Activated naive CD8-positive, alpha-beta T cell (primary cell): ENCODE results near the gene DCANP1.

Experiments used
- H3K27ac Mint-ChIP-seq: one replicate; pipeline ENCODE4 v1.8.0; 2021; ENCODE audit warnings: mixed read lengths
- H3K27me3 Mint-ChIP-seq: one replicate; pipeline ENCODE4 v1.8.0; 2021; ENCODE audit warnings: mixed read lengths
- H3K36me3 Mint-ChIP-seq: one replicate; pipeline ENCODE4 v1.8.0; 2021; ENCODE audit warnings: mixed read lengths
- H3K4me1 Mint-ChIP-seq: one replicate; pipeline ENCODE4 v1.8.0; 2021; ENCODE audit warnings: low read depth, mixed read lengths
- H3K4me3 Mint-ChIP-seq: one replicate; pipeline ENCODE4 v1.8.0; 2021; ENCODE audit warnings: mild to moderate bottlenecking, mixed read lengths
- H3K9me3 Mint-ChIP-seq: one replicate; pipeline ENCODE4 v1.8.0; 2021; ENCODE audit warnings: low read depth, mixed read lengths

DCANP1 gene

DNA sequence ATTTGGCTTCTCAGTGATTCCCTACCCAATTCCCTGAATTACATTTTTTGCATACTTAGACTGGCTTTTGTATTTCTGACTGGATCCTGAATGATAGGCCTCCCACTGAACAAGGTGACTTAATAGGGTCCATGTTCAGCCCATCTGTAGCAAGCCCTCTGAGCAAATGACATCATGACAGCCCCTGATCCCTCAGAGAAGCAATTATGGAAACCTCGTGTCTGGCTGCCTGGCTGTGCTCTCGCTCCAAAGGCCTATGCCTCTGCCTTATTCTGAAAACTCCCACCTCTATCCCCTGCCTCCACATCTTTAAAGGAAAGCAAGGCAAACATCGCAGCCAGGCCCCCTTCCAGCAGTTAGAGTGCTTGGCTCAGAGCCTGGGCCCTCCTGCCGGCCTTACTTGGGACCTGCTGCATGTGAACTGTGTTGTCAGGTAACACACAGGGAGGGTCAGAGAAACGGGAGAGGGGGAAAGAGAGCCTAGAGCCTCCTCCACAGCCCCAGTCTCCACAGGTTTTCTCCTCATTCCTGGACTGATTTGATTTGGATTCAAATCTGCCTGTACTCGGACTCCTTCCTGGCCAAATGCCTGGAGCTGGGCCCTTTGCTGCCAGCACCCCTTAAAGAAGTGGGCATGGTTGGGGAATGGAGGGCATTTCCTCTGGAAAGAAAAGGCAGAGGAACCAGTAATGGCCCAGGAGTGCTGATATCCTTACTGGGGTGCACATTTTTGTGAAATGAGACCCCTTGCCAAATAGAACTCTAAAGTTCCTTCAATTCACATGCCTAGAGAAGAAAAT is 3.8 kb downstream of the DCANP1 start:
- Mint-ChIP-seq H3K36me3 (no peaks in the 10 kb centered on the region), H3K27ac (no peak overlapping the region), H3K9me3 (no peaks in the 10 kb centered on the region), H3K4me3 (no peak overlapping the region), H3K4me1 (no peaks in the 10 kb centered on the region), H3K27me3 (peaks cover 3% of the 10 kb centered on the region)

DNA sequence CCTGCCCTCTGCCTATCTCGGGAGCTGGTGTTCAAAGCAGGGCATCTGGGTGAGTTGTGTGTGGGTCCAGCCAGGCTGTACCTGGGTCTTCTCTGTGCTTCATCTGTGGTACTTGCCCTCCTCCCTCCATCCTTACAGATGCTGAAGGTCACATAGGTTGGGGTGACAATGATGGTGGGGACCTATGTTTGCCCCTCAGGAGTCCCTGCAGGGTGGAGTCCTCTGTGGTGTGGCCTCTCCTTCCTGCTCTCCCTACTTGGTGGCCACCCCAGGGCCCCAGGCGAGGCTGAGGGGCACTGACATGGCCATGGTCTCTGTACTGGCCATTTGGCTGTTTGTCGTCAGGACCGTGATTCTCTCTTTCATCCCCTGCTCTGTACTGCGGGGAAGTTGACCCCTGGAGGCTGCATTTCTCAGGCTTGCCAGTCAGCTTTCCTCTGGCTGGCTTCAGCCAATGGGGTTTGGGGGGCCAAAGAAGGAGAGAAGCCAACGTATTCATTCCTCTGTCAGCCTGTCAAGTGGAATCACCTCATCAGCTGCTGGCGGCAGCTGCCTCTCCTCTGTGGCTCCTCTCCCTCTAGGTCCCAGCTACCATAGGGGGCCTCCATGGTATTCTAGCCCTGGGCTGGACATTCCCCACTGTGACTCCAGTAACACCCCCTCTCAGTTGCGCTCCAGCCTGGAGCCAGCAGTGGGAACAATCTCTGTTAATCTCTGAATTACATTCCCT is 4.6 kb downstream of the DCANP1 start:
- no peak overlapping the region for H3K4me3 Mint-ChIP-seq
- H3K36me3 Mint-ChIP-seq: no peaks in the 10 kb centered on the region
- H3K27ac Mint-ChIP-seq: no peak overlapping the region
- no peaks in the 10 kb centered on the region for H3K4me1 Mint-ChIP-seq
- H3K9me3 Mint-ChIP-seq: no peaks in the 10 kb centered on the region
- peaks cover 3% of the 10 kb centered on the region for H3K27me3 Mint-ChIP-seq

DNA sequence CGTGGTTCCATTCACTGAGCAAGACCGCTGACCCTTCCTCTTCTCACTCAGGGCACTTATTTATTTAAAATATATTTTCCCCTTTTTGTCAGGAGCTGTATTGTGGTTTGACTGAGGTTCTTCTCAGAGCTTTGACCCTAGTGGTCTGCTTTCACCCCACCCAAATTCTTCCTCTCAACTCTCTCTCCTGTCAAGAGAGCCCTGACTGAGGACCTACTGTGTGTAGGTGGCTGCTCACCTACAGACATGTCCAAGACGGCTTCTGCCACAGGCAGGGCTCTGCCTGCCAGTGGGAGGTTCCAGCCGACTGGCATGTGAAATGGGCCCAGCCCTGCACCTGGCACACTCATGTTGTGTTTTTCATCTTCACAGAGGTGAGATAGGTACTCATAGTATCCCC is 5.2 kb downstream of the DCANP1 start:
- Mint-ChIP-seq H3K27ac (no peak overlapping the region), H3K4me3 (no peak overlapping the region), H3K9me3 (no peaks in the 10 kb centered on the region), H3K36me3 (no peaks in the 10 kb centered on the region), H3K4me1 (no peaks in the 10 kb centered on the region), H3K27me3 (no peaks in the 10 kb centered on the region)

DNA sequence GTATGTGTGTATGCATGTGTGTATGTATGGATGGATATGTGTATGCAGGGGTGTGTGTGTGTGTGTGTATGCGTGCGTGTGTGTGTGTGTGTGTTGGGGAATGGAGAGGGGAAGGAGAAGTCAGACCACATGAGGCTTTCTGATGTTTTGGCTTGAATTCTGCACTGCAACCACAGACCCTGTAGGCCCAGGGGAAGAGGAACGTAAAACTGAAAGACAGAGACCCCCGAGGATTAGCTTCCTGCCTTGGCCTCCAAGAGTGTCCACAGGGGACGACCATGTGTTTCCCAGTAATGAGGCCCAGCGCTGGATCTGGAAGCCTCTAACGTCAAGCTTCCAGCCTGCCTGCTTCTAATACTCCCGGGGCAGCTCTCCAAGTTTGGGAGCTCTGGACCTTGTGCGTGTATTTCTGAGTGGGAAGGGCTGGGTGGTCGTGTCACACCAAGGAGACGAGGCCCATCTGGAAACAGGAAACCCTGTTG is 5.8 kb downstream of the DCANP1 start:
- Mint-ChIP-seq H3K4me3 (no peak overlapping the region), H3K27me3 (peaks cover under 1% of the 10 kb centered on the region), H3K4me1 (no peaks in the 10 kb centered on the region), H3K36me3 (no peaks in the 10 kb centered on the region), H3K27ac (no peak overlapping the region), H3K9me3 (no peaks in the 10 kb centered on the region)

DNA sequence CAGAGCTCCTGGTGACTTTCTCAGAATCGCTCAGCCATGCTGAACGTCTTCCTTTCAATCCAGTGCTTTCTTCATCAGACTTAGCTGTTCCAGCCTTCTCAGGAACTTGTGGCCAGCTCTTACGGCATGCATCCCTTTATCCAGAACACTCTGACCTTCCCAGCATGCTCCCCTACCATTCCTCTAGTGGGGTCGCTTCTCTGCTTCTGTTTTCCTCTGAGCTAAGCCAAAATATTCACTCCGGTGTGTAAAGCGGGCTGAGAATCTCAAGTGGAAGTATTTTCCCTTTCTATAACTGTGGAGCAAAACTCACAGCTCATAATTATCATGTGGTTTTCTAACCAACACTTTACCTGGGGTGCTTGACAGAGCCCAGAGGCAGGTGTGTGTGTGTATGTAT is 6.2 kb downstream of the DCANP1 start:
- no peaks in the 10 kb centered on the region for H3K36me3 Mint-ChIP-seq
- no peaks in the 10 kb centered on the region for H3K9me3 Mint-ChIP-seq
- H3K27ac Mint-ChIP-seq: no peak overlapping the region
- H3K27me3 Mint-ChIP-seq: peaks cover 4% of the 10 kb centered on the region
- no peak overlapping the region for H3K4me3 Mint-ChIP-seq
- no peaks in the 10 kb centered on the region for H3K4me1 Mint-ChIP-seq

DNA sequence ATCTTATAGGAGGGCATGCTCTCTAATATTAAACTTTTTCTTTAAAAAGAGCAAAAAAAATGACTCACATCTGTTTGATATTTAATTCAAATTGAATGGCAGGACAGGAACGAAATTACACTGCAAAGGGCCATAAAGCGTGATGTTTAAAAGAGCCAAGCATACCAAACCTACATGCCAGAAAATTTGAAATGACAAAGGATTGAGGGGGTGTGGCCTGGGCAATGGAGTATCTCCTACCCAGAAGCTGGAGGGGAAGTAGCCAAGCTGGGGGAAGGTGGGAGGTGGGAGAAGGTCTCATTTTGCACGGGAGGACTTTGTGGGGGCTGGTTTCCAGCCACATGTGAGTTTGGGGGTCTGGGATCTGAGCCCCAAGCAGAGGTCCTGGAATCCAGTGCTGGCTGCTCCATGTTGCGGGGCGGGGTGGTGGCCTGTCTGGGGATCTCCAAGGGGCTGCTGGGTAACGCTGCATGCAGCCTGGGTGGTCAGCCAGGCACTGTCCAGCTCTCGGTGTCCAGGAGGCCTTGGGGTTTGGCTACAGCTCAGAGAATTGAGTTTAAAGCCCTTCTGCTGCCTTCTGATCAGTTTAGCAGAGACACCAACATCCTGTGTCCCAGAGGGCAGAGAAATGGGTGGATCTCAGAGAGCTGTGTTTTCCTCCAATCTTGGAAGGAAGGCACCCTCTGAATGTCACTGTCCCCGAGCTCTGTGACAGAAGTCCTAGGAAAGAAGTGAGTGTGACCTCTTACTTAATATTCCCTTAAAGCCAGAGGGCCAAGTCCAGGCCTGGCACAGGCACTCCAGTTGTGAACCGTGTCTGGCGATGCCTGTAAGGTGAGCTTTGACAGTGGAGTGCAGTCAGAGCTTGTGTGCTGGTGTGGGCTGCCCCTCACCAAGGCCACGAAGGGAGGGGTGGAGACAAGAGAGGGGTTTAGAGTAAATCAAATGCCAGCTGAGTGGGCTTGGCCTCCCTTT is 7.6 kb downstream of the DCANP1 start:
- H3K27ac Mint-ChIP-seq: no peak overlapping the region
- H3K4me3 Mint-ChIP-seq: no peak overlapping the region
- peaks cover 4% of the 10 kb centered on the region for H3K27me3 Mint-ChIP-seq
- H3K4me1 Mint-ChIP-seq: no peaks in the 10 kb centered on the region
- no peaks in the 10 kb centered on the region for H3K9me3 Mint-ChIP-seq
- H3K36me3 Mint-ChIP-seq: no peaks in the 10 kb centered on the region

DNA sequence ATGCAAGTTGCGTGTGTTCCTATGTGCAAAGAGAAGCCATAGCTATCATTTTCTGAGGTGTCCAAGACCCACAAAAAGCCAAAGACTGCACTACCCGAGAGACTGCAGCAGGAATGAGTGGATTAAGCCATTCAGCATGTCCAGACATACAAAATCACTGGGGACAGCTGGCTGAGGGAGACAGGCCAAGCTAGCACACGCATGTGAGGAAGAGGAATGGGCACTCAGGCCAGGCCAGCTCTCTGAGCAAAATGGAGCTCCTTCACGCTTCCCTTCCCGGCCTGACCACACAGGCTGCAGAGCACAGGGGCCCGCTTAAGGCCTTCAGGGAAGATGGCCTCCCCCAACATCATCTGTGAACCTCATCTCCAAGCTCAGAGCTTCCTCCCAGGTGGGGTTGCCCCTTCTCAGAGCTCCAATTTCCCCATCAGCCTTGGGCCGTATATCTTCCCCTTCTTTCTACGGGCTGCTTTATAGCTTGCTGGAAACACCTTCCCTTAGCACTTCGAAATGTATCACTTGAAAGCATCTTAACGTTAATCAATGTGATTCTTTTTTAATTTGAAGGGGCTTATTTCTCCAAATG is 8.4 kb downstream of the DCANP1 start:
- no peaks in the 10 kb centered on the region for H3K4me1 Mint-ChIP-seq
- peaks cover 4% of the 10 kb centered on the region for H3K27me3 Mint-ChIP-seq
- no peaks in the 10 kb centered on the region for H3K9me3 Mint-ChIP-seq
- H3K36me3 Mint-ChIP-seq: no peaks in the 10 kb centered on the region
- H3K4me3 Mint-ChIP-seq: no peak overlapping the region
- no peak overlapping the region for H3K27ac Mint-ChIP-seq

DNA sequence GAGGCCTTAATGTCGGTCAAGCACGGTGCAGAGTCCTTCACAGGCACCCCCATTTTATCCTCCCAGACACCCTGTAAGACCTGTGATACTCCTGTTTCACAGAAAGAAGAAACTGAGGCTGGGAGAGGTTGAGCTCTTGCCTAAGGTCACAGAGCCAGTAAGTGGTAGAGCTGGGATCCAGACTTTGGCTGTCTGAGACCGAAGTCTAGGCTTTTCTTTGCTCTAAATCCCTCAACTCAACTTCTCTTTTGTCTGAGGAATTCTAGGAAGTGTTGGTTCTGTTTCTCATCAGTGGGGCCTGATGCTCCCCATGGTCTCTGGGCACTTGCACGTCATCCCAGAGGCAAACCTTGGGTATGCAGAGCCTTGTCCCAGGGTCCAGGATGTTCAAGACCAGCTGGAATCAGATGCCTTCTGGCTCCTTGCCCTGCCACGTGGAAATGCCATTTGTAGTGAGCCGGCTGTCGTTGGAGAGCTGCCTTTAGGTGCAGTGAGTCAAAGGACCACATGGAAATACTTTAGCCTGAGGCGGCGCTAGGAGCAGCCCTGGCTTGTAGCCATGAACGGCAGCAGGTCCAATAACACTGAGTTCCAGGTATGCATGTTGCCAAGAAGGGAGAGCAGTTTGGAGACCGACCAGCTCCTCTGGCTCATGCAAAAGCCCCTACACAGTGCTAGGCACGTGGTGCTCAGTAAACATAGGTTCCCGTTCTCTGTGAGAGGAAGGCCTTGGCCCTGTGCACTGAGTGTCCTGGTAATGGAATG is 9.2 kb downstream of the DCANP1 start:
- Mint-ChIP-seq H3K36me3 (no peaks in the 10 kb centered on the region), H3K27me3 (peaks cover 4% of the 10 kb centered on the region), H3K9me3 (no peaks in the 10 kb centered on the region), H3K4me1 (no peaks in the 10 kb centered on the region), H3K4me3 (no peak overlapping the region), H3K27ac (no peak overlapping the region)

DNA sequence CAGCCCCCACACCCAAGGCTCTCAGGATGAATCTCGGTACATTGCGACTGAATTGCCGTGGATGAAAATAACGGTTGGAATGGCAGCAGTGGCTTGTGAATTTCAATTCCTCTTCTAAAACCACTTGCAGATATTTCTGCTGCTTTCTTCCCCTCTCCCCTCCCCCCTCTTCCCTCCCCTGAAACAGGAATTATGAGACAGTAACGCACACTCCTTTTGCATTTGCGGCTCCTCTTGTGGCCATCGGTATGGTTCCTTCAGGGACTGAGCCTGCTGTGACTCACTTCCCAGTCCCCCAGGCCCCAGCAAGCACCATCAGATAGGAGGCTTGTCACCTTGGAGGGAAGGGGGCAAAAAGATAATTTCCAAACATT is 9.7 kb downstream of the DCANP1 start:
- no peaks in the 10 kb centered on the region for H3K36me3 Mint-ChIP-seq
- no peaks in the 10 kb centered on the region for H3K9me3 Mint-ChIP-seq
- no peaks in the 10 kb centered on the region for H3K4me1 Mint-ChIP-seq
- no peak overlapping the region for H3K27ac Mint-ChIP-seq
- H3K27me3 Mint-ChIP-seq: peaks cover 4% of the 10 kb centered on the region
- H3K4me3 Mint-ChIP-seq: no peak overlapping the region

DNA sequence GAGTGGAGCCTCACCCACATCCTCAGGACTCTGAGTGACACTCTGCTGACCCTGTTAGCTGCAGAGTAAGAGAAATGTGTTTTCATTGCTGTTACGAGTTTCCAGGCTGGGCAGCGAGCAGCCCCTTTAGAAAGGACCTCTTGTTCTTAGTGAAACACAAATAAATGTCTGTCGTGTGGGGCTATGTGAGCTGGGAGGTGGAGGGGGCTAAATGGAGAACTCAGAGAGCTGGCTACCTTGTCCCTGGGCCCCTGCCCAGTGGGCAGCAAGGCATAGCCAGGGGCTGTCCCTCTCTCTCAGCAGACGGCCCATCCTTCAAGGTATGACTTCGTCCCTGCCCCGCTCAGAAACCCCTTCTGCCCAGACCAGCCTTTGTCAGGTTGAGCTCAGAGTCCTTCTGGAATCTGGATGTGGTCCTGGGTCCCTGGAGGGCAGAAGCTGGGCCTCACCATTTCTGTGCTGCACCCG is 10.2 kb downstream of the DCANP1 start:
- Mint-ChIP-seq H3K9me3 (no peaks in the 10 kb centered on the region), H3K4me1 (no peaks in the 10 kb centered on the region), H3K36me3 (no peaks in the 10 kb centered on the region), H3K27me3 (peaks cover 4% of the 10 kb centered on the region), H3K4me3 (no peak overlapping the region), H3K27ac (no peak overlapping the region)

DNA sequence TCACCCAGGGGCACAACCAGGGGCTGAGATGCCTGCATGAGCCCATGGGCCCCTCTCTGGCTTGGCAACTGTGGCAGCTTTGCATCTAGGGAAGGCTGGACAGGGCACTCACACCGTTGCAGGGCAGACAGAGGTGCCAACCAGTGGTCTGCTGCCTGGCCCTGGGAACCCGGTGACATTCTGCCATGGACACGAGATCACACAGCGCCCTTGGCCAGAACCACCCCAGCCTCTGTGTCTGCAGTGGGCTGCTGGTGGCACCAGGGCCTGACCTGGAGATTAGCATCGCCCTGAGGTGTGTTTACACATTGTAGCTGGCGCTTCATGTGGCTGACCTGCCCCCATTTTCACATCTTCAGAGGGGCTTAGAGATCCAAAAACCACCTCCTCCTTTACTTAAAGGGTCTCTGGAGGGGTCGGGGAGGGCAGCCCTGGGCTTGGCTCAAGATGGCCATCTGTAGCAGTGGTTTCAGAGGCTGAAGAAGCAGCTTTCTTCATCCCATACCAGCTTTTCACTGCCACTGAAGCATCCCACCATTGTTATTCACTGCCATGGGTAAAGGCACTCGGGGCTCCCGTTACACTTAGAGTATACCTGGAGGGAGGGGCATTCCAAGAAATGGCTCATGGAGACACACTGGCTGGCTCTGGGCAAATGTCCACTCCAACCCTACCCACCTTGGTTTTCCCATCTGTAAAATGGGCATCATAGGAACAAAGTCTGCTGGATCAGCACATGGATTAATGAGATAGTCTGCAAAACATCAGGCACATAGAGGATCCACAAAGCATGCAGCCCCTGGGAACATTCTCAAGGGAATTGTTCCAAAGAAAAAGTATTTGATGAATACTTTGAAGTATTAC is 11.4 kb downstream of the DCANP1 start:
- no peaks in the 10 kb centered on the region for H3K36me3 Mint-ChIP-seq
- H3K4me3 Mint-ChIP-seq: no peak overlapping the region
- H3K4me1 Mint-ChIP-seq: no peaks in the 10 kb centered on the region
- H3K27ac Mint-ChIP-seq: no peak overlapping the region
- H3K9me3 Mint-ChIP-seq: no peaks in the 10 kb centered on the region
- peaks cover 4% of the 10 kb centered on the region for H3K27me3 Mint-ChIP-seq

DNA sequence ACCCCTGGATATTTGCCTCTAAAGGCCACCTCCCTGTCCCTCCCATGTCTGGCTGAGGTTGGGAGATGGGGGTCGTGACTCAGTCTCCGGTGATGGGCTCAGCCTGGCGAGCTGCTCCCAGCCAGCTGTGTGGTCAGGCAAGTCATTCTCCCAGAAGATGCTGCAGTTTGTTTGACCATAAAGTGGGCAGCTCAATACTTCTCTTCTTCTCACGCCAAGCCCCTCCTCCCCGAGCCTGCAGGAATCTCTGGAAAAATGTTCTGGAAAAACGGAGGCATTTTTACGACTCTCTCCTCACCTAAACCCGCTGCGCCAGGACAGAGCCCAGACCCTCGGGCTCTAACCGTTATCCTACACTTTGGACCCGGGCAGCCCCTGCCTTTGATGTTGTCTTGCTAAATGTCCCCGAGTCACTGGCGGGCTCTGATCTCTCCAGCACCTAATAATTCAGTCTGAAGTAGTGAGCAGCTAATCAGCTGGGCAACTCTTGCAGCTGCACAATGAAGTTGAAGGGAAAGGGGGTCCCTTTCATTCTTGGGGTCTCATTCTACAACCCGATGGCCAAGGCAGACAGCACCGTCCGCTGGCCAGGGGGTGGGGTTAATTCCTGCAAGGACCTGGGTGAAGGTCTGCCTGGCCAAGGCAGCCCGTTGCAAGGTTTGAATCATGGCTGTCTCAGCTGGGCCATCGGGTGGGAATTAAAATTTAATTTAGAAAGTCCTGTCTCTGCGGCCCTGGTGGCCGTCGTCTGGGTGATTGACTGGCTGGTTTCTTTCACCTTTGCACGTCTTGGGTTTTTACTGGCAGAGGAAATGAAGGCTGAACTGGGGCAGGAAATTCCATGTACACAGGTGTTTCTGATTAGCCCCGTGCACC is 12.3 kb downstream of the DCANP1 start:
- Mint-ChIP-seq H3K27ac (no peak overlapping the region), H3K9me3 (no peaks in the 10 kb centered on the region), H3K4me3 (no peak overlapping the region), H3K27me3 (peaks cover 4% of the 10 kb centered on the region), H3K36me3 (no peaks in the 10 kb centered on the region), H3K4me1 (no peaks in the 10 kb centered on the region)
